ENCODE results near the gene APBB2.
"Not testable (repeated sequence)": the region's sequence is repeated elsewhere in the genome, so short reads cannot be mapped to it uniquely, and the experiment has no call there.

The APBB2 gene

DNA sequence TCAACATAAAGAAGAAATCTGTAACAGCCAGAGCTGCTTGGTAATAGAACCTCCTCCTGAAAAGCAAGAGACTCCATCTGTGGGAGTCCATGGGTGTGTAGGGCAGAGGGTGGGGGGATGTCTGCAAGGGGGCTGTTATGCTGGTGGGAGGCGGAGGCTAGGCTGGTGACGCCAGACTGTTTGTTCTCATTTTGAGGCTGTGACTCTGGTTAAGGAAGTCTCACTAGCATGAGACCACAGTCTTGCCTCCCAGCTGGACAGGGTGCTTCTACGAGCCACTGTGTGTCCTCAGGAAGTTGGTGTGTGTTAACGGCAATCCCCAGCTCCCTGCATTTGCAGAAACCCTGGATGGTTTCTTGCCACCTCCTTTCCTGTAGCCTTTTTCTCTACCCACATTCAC lies 384.8 kb downstream of the APBB2 start:
- Mint-ChIP-seq H3K9me3 (no peaks in the 10 kb centered on the region), H3K36me3 (ENCODE audit: low read depth) (no peaks in the 10 kb centered on the region), H3K27me3 (ENCODE audit: low read depth) (no peaks in the 10 kb centered on the region), H3K4me1 (ENCODE audit: low read depth) (no peaks in the 10 kb centered on the region), H3K4me3 (no peak overlapping the region), H3K27ac (no peak overlapping the region)
- DNase-seq (ENCODE audit: low spot score), result no peak

DNA sequence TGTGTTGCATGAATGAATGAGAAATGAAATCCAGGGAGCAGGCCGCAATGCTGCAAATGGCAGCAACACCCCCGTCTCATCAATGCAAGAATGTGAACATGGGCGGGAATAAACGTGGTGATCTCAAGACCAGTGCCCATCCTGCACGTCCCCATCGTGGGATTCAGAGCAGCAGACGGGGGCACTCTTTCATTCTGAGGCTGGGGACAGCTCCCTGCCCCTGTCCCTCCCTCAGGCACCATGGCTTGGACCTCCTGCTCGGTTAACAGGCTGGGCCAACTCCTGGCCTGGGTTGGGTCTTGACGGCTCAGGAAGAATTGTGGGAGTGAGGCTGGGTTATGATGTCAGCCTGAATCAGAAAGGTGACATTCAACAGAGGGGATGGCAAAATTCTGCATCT lies 385.7 kb downstream of the APBB2 start:
- DNase-seq (ENCODE audit: low spot score), result no peak
- no peaks in the 10 kb centered on the region for H3K4me1 Mint-ChIP-seq (ENCODE audit: low read depth)
- no peaks in the 10 kb centered on the region for H3K36me3 Mint-ChIP-seq (ENCODE audit: low read depth)
- no peak overlapping the region for H3K27ac Mint-ChIP-seq
- no peaks in the 10 kb centered on the region for H3K27me3 Mint-ChIP-seq (ENCODE audit: low read depth)
- no peak overlapping the region for H3K4me3 Mint-ChIP-seq
- H3K9me3 Mint-ChIP-seq, result no peaks in the 10 kb centered on the region

DNA sequence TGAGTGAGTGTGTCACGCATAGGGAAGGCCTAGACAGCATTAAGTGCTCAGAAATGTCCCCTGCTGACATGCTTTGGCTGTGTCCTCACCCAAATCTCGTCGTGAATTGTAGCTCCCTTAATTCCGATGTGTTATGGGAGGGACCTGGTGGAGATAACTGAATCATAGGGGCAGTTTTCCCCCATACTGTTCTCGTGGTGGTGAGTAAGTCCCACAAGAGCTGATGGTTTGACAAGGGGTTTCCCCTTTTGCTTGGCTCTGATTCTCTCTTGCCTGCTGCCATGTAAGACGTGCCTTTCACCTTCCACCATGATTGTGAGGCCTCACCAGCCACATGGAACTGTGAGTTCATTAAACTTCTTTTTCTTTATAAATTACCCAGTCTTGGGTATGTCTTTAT lies 386.6 kb downstream of the APBB2 start:
- DNase-seq (ENCODE audit: low spot score), result no peak
- Mint-ChIP-seq H3K9me3 (no peaks in the 10 kb centered on the region), H3K4me3 (no peak overlapping the region), H3K36me3 (ENCODE audit: low read depth) (no peaks in the 10 kb centered on the region), H3K27ac (no peak overlapping the region), H3K4me1 (ENCODE audit: low read depth) (no peaks in the 10 kb centered on the region), H3K27me3 (ENCODE audit: low read depth) (no peaks in the 10 kb centered on the region)

DNA sequence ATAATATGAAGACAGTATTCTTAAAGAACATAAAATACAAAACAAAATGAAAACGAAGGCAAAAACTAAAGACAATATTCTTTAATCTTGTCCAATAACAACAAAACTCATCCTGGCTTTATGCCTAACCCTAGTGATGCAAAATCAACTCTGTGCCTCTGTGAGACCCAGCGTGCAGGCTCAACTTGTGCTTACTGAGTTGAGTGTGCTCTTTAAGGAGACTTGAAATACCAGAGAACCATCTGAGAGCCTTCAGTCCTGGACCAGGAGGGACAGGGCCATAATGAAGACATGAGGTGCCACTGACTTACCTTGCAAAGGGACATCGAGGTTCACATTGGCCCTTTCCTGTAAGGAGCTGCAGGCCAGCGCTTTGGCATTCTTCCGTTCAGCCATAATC lies 387.5 kb downstream of the APBB2 start:
- Mint-ChIP-seq H3K27me3 (ENCODE audit: low read depth) (no peaks in the 10 kb centered on the region), H3K4me3 (no peak overlapping the region), H3K9me3 (no peaks in the 10 kb centered on the region), H3K4me1 (ENCODE audit: low read depth) (no peaks in the 10 kb centered on the region), H3K36me3 (ENCODE audit: low read depth) (no peaks in the 10 kb centered on the region), H3K27ac (no peak overlapping the region)
- DNase-seq (ENCODE audit: low spot score), result no peak

DNA sequence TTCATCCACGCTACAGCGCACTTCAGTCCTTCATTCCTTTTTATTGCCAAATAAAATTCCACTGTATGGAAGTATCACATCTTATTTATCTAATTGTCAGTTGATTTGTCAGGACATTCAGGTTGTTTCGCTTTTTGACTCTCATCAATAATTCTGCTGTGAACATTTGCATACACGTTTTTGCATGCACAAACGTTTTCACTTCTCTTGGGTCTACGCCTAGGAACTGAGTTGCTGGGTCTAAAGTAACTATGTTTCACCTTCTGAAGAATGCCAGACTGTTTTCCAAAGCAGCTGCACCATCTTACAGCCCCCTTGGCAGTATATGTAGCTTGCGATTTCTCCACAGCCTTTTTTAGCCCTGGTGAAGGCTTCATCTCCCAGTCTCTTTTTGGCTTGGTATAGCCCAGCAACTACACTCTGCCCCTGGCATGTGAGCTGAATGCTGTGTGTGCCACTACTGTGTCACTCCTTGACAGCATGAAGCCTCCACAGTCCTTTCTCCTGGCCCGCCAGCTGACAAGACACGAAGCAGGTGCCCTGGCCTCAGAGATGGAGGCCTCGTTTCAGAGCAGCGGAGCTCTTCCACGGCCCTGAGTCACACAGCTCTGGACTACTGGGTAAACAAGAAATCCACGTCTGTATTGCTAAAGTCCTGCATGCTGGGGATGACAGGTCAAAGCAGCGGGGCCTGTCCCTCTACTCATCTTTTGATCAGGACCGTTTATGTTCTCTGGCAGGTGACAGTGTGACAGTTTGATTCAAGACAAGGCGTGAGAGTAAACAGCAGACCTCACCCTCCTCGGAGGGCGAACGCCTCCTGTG lies 389.1 kb downstream of the APBB2 start:
- Mint-ChIP-seq H3K27me3 (ENCODE audit: low read depth) (no peaks in the 10 kb centered on the region), H3K4me1 (ENCODE audit: low read depth) (no peaks in the 10 kb centered on the region), H3K27ac (no peak overlapping the region), H3K9me3 (no peaks in the 10 kb centered on the region), H3K36me3 (ENCODE audit: low read depth) (no peaks in the 10 kb centered on the region), H3K4me3 (no peak overlapping the region)
- no peak for DNase-seq (ENCODE audit: low spot score)

DNA sequence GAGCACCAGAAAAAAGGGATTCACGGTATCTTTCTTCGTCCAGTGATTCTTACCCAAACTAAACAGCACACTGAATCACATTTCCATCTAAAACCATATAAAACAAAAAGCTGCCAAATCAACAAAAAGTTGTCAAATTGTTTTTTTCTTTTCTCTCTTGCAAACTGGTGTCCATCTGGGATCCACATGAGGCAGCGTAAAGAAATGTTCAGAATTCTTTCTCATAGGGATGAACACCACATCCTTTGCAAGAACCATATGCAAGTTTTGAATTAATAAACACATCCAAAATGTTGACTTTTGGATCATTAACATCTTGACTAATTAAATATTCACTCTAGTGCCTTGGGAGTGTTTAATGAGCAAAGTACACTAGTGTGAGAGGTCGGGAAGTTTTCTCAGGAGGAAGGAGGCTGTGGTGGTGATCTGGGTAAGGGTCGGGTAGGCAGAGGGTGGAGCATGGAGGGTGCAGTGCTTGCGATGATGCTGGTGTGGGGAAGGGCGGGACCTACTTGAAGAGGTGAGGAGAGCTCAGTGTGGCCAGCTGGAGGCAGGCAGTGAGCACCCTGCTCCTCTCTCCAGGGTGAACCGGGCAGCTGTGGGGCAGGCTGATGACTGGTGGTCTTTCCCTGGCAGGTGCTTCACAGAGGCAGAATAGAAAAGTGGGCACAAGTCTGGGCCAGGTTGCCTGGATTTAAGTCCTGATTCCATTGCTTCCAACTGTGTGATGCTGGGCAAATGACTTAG lies 391.7 kb downstream of the APBB2 start:
- no peak overlapping the region for H3K4me3 Mint-ChIP-seq
- no peaks in the 10 kb centered on the region for H3K27me3 Mint-ChIP-seq (ENCODE audit: low read depth)
- no peaks in the 10 kb centered on the region for H3K4me1 Mint-ChIP-seq (ENCODE audit: low read depth)
- H3K36me3 Mint-ChIP-seq (ENCODE audit: low read depth), result no peaks in the 10 kb centered on the region
- H3K9me3 Mint-ChIP-seq, result no peaks in the 10 kb centered on the region
- DNase-seq (ENCODE audit: low spot score), result no peak
- no peak overlapping the region for H3K27ac Mint-ChIP-seq

DNA sequence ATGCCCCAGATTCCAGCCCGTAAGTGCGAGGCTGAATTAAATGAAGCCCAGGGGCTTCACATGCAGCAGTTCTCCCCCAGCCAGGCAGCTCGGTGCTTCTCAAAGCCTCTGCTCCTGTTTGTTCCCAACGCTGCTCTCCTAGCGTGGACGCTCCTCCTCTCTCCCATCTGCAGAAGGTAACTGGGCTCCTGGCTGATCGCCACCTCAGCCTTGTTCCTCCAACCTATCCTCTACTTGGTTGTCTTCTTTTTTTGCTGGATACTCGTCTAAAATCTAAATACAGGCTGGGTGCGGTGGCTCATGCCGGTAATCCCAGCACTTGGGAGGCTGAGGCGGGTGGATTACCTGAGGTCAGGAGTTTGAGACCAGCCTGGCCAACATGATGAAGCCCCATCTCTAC lies 394.2 kb downstream of the APBB2 start:
- no peaks in the 10 kb centered on the region for H3K9me3 Mint-ChIP-seq
- no peak overlapping the region for H3K4me3 Mint-ChIP-seq
- no peaks in the 10 kb centered on the region for H3K36me3 Mint-ChIP-seq (ENCODE audit: low read depth)
- H3K27ac Mint-ChIP-seq, result no peak overlapping the region
- no peak for DNase-seq (ENCODE audit: low spot score)
- H3K4me1 Mint-ChIP-seq (ENCODE audit: low read depth), result no peaks in the 10 kb centered on the region
- H3K27me3 Mint-ChIP-seq (ENCODE audit: low read depth), result no peaks in the 10 kb centered on the region

DNA sequence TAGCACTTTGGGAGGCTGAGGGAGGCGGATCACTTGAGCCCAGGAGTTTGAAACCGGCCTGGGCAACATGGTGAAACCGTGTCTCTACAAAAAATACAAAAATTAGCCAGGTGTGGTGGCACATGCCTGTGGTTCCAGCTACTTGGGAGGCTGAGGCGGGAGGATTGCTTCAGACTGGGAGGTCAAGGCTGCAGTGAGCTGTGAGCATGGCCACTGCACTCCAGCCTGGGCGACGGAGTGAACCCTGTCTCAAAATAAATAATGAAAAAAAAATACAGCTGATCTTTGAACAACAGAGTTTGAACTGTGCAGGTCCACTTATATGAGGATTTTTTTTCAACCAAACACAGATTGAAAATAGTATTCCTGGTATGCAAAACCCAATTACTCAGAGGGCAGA lies 397.2 kb downstream of the APBB2 start:
- not testable (repeated sequence) for H3K36me3 Mint-ChIP-seq (ENCODE audit: low read depth); H3K4me1 Mint-ChIP-seq (ENCODE audit: low read depth); H3K9me3 Mint-ChIP-seq; H3K4me3 Mint-ChIP-seq; H3K27me3 Mint-ChIP-seq (ENCODE audit: low read depth); H3K27ac Mint-ChIP-seq; DNase-seq (ENCODE audit: low spot score)

DNA sequence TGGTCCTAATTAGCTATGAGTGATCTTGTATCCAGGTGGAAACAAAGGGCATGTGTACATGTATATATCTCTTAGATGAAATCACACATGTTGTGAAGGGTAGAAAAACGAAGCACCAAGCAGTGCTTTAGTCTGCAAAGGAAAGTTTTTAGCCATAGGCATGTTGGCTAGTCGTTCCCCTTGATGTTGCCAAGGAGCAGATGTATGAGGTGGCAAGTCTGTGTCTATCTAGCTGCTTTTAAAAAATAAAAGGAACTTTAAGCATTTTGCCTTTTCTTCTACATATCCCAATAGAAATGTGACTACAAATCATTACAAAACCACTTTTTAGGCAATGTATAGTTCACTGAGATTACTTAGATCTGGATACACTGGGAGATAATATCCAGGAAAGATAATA lies 401.5 kb downstream of the APBB2 start:
- no peaks in the 10 kb centered on the region for H3K9me3 Mint-ChIP-seq
- no peak overlapping the region for H3K27ac Mint-ChIP-seq
- no peaks in the 10 kb centered on the region for H3K4me1 Mint-ChIP-seq (ENCODE audit: low read depth)
- peaks cover 12% of the 10 kb centered on the region for H3K27me3 Mint-ChIP-seq (ENCODE audit: low read depth)
- no peak for DNase-seq (ENCODE audit: low spot score)
- H3K4me3 Mint-ChIP-seq, result no peak overlapping the region
- H3K36me3 Mint-ChIP-seq (ENCODE audit: low read depth), result no peaks in the 10 kb centered on the region

DNA sequence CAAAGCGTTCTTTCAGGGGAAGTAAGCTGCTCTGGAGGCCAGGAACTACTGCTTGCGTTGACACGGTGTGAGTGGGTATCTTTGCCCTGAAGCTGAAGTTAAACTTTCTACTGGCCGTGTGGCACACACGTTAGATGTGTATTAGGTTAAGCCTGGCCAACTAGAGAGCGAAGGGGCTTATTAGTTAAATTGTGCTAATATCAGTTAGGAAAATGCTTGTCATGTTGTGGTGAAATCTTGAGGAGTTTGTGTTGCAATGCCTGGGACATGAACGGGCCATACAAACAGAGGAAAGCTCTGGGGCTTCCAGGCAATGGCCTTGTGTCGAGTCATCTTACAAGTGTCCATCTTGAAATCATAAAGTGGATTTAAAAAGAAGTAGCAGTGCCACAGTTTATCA lies 402.0 kb downstream of the APBB2 start:
- H3K36me3 Mint-ChIP-seq (ENCODE audit: low read depth), result no peaks in the 10 kb centered on the region
- DNase-seq (ENCODE audit: low spot score), result no peak
- peaks cover 12% of the 10 kb centered on the region for H3K27me3 Mint-ChIP-seq (ENCODE audit: low read depth)
- H3K9me3 Mint-ChIP-seq, result no peaks in the 10 kb centered on the region
- H3K4me3 Mint-ChIP-seq, result no peak overlapping the region
- H3K27ac Mint-ChIP-seq, result no peak overlapping the region
- H3K4me1 Mint-ChIP-seq (ENCODE audit: low read depth), result no peaks in the 10 kb centered on the region

DNA sequence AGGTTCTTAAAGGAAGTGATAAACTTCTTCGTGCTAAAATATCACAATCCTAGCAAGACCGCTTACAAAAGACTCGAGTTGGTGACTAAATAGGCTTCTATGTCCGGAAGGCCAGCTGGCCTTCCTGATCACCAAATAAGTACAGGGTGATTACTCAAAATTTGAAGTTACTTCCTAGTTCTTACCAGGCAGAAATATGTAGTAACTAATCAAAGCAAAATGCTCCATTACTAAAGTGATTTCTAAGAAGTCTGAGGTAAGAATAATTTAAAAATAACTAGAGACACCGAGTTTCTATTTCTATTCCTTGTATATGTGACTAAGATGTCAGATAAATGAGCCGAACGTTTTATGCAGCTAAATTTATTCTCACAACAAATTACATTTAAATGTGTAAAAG lies 402.4 kb downstream of the APBB2 start:
- peaks cover 12% of the 10 kb centered on the region for H3K27me3 Mint-ChIP-seq (ENCODE audit: low read depth)
- no peaks in the 10 kb centered on the region for H3K36me3 Mint-ChIP-seq (ENCODE audit: low read depth)
- H3K27ac Mint-ChIP-seq, result no peak overlapping the region
- no peaks in the 10 kb centered on the region for H3K4me1 Mint-ChIP-seq (ENCODE audit: low read depth)
- DNase-seq (ENCODE audit: low spot score), result no peak
- H3K4me3 Mint-ChIP-seq, result no peak overlapping the region
- no peaks in the 10 kb centered on the region for H3K9me3 Mint-ChIP-seq

DNA sequence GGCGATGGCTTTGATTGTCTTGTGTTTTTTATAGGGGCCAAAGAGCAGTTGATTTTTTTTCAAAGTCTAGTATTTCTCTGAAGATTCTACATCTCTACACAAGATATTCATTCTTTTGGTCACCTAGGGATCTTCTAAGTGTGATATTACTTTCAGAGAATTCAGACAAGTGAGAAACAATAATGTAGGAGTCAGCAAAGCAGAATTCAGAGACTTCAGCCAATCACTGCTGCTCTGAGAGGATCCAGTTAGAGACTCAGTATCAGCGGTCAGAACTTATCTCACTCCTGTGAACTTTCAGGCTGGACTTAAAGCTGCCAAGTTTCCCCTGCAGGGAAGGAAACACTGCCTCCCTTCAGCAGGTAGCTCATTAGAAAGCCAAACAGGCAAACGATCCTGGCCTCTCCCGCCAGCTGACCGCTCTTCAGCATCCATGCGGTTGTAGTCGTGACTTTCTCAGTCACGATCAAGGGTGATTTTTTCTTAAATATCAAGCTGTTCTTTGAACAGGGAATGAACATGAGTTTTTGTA lies 405.4 kb downstream of the APBB2 start:
- no peaks in the 10 kb centered on the region for H3K4me1 Mint-ChIP-seq (ENCODE audit: low read depth)
- H3K27ac Mint-ChIP-seq, result no peak overlapping the region
- peaks cover 9% of the 10 kb centered on the region for H3K27me3 Mint-ChIP-seq (ENCODE audit: low read depth)
- DNase-seq (ENCODE audit: low spot score), result no peak
- no peak overlapping the region for H3K4me3 Mint-ChIP-seq
- H3K9me3 Mint-ChIP-seq, result no peaks in the 10 kb centered on the region
- H3K36me3 Mint-ChIP-seq (ENCODE audit: low read depth), result no peaks in the 10 kb centered on the region

DNA sequence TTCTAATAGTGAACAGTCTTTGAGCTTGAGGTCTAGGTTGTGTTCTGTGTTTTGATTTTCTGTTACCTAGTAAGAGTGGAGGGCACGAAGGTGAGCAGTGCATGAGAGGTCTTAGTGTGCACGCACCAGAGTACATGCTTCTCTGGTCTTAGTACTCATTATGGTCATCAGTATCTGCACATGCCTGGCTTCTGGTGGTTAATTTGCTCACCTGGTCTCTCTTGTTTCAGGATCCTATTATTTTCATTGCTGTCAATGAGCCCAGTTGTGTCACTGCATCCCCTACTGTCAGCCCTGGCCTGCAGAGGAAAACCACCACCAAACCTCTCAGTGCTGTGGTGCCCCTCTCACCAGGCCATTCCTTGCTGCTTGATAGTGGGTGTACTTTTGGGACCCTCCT lies 409.7 kb downstream of the APBB2 start:
- no peaks in the 10 kb centered on the region for H3K36me3 Mint-ChIP-seq (ENCODE audit: low read depth)
- no peaks in the 10 kb centered on the region for H3K9me3 Mint-ChIP-seq
- H3K4me3 Mint-ChIP-seq, result no peak overlapping the region
- peaks cover 4% of the 10 kb centered on the region for H3K27me3 Mint-ChIP-seq (ENCODE audit: low read depth)
- H3K27ac Mint-ChIP-seq, result no peak overlapping the region
- peaks cover 2% of the 10 kb centered on the region for H3K4me1 Mint-ChIP-seq (ENCODE audit: low read depth)
- DNase-seq (ENCODE audit: low spot score), result no peak

DNA sequence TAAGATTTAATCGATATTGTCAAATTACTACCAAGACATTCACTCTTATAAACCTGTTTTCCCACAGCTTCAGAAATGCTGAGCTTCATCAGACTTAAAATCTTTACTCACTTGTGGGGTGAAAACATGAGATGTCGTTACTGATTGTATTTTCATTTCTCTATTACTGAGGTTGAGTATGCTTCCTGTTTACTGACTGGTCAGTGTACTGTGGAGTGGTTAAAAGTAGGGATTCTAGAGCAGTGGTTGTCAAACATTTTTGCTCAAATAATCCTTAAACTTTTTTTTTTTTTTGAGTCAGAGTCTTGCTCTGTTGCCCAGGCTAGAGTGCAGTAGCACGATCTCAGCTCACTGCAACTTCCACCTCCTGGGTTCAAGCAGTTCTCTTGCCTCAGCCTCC lies 414.3 kb downstream of the APBB2 start:
- Mint-ChIP-seq H3K4me3 (no peak overlapping the region), H3K36me3 (ENCODE audit: low read depth) (no peaks in the 10 kb centered on the region), H3K27me3 (ENCODE audit: low read depth) (peaks cover 4% of the 10 kb centered on the region), H3K27ac (no peak overlapping the region), H3K4me1 (ENCODE audit: low read depth) (peaks cover 2% of the 10 kb centered on the region), H3K9me3 (no peaks in the 10 kb centered on the region)
- DNase-seq (ENCODE audit: low spot score), result no peak
